Right cardiac atrium (tissue), 5 donors: ENCODE results near the gene C1orf52. TPM values are rescaled to one million over a fixed set of nuclear protein-coding genes. Genes with fewer than 3 reads are reported as not detected.

Source experiments
- ATAC-seq, 2 donors: fragments of 200-7000 bp; cut with Tn5 transposase; one replicate each; pipeline versions ENCODE4 v1.8.0 to v1.9.1; 2020; ENCODE audit warnings: moderate library complexity in 2 of 2, mild to moderate bottlenecking in 1 of 2
- DNase-seq, 3 donors: peaks; one replicate each; pipeline ENCODE4 v3.0.0-alpha.2; 2020
- H3K27ac ChIP-seq: one replicate; pipeline ENCODE4 v1.5.1; 2013; ENCODE audit warnings: mild to moderate bottlenecking, low read length, control low read depth, moderate library complexity
- H3K27me3 ChIP-seq: one replicate; pipeline ENCODE4 v1.6.1; 2013; ENCODE audit not compliant: control insufficient read depth, insufficient read depth
- H3K4me1 ChIP-seq: one replicate; pipeline ENCODE4 v1.6.1; 2013; ENCODE audit warnings: low read length; ENCODE audit not compliant: control insufficient read depth, insufficient read depth
- H3K4me3 ChIP-seq: one replicate; pipeline ENCODE4 v1.5.1; 2013; ENCODE audit warnings: low read length, control low read depth
- H3K9me3 ChIP-seq: one replicate; pipeline ENCODE4 v1.6.1; 2013; ENCODE audit warnings: low read length; ENCODE audit not compliant: control insufficient read depth
- WGBS: extraction: QIAGEN DNeasy Blood & Tissue Kit; methylation state at CpG from one replicate; pipeline ENCODE4 v1.1.7; 2013; 5-methylcytosine and 5-hydroxymethylcytosine counted together
- intact Hi-C, 4 donors: fragments of 100-400 bp; cut with DNase I; formaldehyde crosslinking; loops; one replicate each; pipeline versions ENCODE4 v1.11.0 to v1.14.0; 2022 to 2023
- long read RNA-seq, 4 donors: library from polyadenylated mRNA; unstranded; transcript quantifications; one replicate each; pipeline ENCODE4 v2.0.0, GENCODE V29; 2020 to 2021
- polyA plus RNA-seq: library from polyadenylated mRNA; stranded (reverse); fragments of 200-250 nt; gene quantifications from one replicate; pipeline ENCODE4 v1.2.3, GENCODE V29; 2013
- total RNA-seq, 4 donors: library from RNA; stranded (reverse); fragmentation: NEBNext Ultra II Directional; extraction: Animal tissue kit (Norgen Biotek cat#: 25700); gene quantifications; one replicate each; pipeline ENCODE4 v1.2.1, GENCODE V29; 2021
- donor health status: healthy with polysubstance abuse.
- donor health status: DM: no; HTN: yes; CAD: no.
- donor health status: DM: no; HTN: no; CAD: no.
- donor health status: DM: no; HTN: yes; CAD: no; lungs with severe emphysema.
- donor health status: DM: yes; HTN: yes; CAD: no.

Gene C1orf52
- total RNA-seq: 10 to 100 TPM; 15.8 to 20.1 (median 17.9) TPM
- 15.0 TPM for polyA plus RNA-seq
- long read RNA-seq, donor 1, transcript C1orf52-203 (3 exons, 1,219 nt): major isoform, 31 of 45 reads
- long read RNA-seq, donor 1, transcript C1orf52-201 (4 exons, 3,391 nt): minor isoform, 13 of 45 reads
- long read RNA-seq, donor 1, partial matches to known transcripts: 0 of 45 reads
- long read RNA-seq, donor 1, other reads (novel, unspliced or antisense): 1 of 45 reads
- long read RNA-seq, donor 2, transcript C1orf52-201 (4 exons, 3,391 nt): minor isoform, 7 of 19 reads
- long read RNA-seq, donor 2, transcript C1orf52-203 (3 exons, 1,219 nt): major isoform, 11 of 19 reads
- long read RNA-seq, donor 2, partial matches to known transcripts: 0 of 19 reads
- long read RNA-seq, donor 2, other reads (novel, unspliced or antisense): 1 of 19 reads
- long read RNA-seq, donor 3, transcript C1orf52-203 (3 exons, 1,219 nt): major isoform, 66 of 107 reads
- long read RNA-seq, donor 3, transcript C1orf52-201 (4 exons, 3,391 nt): minor isoform, 35 of 107 reads
- long read RNA-seq, donor 3, partial matches to known transcripts: 3 of 107 reads
- long read RNA-seq, donor 3, other reads (novel, unspliced or antisense): 3 of 107 reads
- long read RNA-seq, donor 4, transcript C1orf52-201 (4 exons, 3,391 nt): major isoform, 9 of 18 reads
- long read RNA-seq, donor 4, transcript C1orf52-203 (3 exons, 1,219 nt): major isoform, 9 of 18 reads
- long read RNA-seq, donor 4, partial matches to known transcripts: 0 of 18 reads
- long read RNA-seq, donor 4, other reads (novel, unspliced or antisense): 0 of 18 reads

DNA sequence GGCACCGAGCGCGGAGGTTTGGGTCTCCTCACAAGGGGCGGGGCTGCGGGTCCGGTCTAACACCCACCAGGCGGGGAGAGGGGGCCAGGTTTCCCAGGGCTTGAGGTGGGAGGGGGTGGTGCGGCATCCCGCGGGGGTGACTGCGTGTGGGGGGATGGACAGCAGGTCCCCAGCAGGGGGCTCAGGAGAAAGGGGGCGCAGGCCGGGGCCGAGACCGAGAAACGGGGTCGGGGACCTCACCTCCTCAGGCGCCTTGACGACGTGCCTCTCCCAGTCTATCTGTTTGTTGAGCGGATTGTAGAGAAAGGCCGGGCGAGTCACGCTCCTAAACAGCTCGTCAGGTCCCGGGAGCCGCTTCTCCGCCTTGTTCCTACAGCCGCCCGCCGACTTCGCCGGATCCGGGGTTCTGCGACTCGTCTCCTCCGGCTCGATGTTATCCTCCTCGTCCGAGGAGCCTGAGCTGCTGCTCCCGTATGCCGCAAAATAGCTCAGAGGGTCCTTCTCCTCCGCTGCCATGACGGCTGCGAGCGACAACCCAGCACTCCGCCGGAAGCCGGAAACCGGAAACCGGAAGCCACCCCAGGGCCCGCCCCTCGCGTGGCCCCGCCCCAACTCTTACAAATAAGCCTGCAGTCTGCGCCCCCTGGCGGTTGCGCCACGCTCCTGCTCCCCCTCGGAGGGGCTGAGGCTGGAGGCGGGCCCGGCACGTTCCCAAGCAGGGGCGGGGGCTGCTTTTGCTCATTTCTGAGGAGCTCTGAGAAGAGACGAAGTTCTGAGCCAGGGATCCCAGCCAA, at the start of gene C1orf52:
TSS of gene C1orf52 (minus strand) at position 545 of the 794 bp plus-strand sequence. CDS start at position 516, 29 bp downstream.
- Histone ChIP-seq H3K4me1 (no peaks in the 10 kb centered on the region), H3K9me3 (no peaks in the 10 kb centered on the region), H3K27ac (peak within 1 kb of the TSS; percentile 89), H3K4me3 (peak within 1 kb of the TSS; percentile 96), H3K27me3 (no peaks in the 10 kb centered on the region)
- ATAC-seq (peak; percentile 97), DNase-seq (peak; percentile 96 to 99 (median 99))
- intact Hi-C loops: loop anchor here (5.0 to 10.0 kb wide), 4 partner anchors 147 to 317 kb away; no protein-coding TSS in a partner anchor
- WGBS: under 1% methylated on average over 65 of the region's 65 CpGs

DNA sequence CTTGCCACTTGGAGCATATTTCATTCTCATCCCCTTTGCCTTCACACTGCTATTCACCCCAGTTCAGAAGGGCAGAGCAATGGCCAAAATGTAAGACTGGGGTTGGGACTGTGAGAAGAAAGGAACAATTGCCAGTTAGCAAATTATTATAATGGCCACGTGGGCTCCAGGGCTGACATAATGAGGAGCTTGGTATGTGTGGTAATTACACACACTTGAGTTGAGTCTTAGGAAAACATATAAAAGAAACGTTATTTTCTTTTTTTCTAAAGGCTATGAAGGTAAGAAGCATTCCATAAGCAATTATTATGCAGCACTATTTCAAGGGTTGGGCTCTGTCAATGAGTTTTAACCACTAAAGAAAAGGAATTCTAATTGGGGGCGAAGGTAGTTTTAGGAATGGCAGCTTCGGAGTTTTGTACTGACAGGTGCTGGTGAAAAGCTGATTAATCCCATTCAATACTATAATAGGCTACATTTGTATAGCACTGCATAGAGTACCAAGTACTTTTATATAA, 49.4 kb upstream of the C1orf52 start:
- DNase-seq (no peak), ATAC-seq (no peak)
- no peak overlapping the region for H3K27ac ChIP-seq
- H3K27me3 ChIP-seq: no peaks in the 10 kb centered on the region
- H3K4me3 ChIP-seq: no peak overlapping the region
- no peaks in the 10 kb centered on the region for H3K9me3 ChIP-seq
- peaks cover 5% of the 10 kb centered on the region for H3K4me1 ChIP-seq
- WGBS: 75% methylated on average over 4 of the region's 4 CpGs
- intact Hi-C loops: loop anchor here (2.0 to 10.0 kb wide), 8 partner anchors 88 to 383 kb away; partner anchors contain the start of gene CCN1 (in 2 of the 4)

DNA sequence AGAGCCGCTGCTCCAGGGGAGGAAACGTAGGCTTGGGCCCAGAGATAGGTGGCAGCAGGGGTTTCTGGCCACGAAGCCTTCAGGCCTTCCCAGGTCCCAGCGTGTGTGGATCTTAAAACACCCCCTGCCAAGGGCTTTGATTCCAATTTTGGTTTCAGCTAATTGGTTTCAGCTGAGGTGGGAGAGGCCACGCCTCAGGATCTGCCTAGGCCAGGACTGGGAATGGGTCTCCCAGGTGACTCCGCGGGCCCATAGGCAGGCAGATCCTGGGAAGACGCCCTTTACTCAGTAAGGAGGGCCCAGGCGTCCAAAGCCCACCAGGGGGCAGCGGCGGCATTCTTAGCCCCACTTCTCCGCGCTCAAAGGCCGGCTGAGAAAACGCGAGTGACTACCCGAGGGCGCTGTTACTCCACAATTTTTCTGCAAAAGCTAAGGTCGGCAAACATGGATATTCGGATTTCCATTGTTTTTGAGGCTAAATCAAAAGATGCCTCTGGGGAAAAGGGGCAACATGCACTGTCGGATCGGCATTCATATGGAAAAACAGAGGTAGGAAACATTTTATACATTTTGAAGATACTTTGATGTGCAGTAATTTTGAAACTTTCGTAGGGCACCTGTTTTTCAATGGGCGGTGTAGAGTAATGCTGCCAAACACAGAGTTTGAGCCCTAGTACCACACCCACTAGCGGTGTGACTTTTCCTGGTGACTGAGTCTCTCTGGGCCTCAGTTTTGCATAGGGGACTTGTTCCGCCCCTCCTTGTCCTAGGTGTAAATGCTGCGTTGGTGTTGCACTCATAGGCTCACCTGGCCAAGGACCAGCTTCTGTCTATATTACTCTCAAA, 48.7 kb upstream of the C1orf52 start:
- 24% methylated on average over 27 of the region's 27 CpGs for WGBS
- intact Hi-C loops: loop anchor here (2.0 to 10.0 kb wide), 8 partner anchors 89 to 384 kb away; partner anchors contain the start of gene CCN1 (in 2 of the 4)
- Histone ChIP-seq H3K4me1 (peaks cover 5% of the 10 kb centered on the region), H3K27ac (no peak overlapping the region), H3K4me3 (no peak overlapping the region), H3K9me3 (no peaks in the 10 kb centered on the region), H3K27me3 (no peaks in the 10 kb centered on the region)
- peak; percentile 88 to 95 (median 95) for DNase-seq
- ATAC-seq: peak; percentile 95 to 97

DNA sequence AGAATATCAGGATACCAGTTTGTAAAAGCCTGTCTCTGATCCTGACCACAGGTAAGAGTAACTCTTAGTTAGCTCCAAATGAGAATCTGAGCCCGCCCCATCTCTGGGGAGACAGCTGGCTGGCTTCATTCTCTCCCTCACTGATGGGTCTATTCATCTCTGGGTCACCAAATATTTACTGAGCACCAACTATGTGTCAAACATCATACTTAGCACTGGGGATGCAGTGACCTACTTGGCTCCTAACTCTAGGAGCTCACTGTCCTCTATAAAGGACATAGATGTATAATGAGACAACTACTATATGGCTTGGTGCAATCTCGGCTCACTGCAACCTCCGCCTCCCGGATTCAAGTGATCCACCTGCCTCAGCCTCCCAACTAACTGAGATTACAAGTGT, 46.8 kb upstream of the C1orf52 start:
- ATAC-seq (no peak), DNase-seq (no peak)
- Histone ChIP-seq H3K4me3 (no peak overlapping the region), H3K4me1 (peaks cover 5% of the 10 kb centered on the region), H3K9me3 (no peaks in the 10 kb centered on the region), H3K27me3 (no peaks in the 10 kb centered on the region), H3K27ac (no peak overlapping the region)
- 97% methylated on average over 4 of the region's 4 CpGs for WGBS
- intact Hi-C loops: loop anchor here (5.0 to 10.0 kb wide), 6 partner anchors 91 to 386 kb away; partner anchors contain the start of gene CCN1 (in 2 of the 4)

DNA sequence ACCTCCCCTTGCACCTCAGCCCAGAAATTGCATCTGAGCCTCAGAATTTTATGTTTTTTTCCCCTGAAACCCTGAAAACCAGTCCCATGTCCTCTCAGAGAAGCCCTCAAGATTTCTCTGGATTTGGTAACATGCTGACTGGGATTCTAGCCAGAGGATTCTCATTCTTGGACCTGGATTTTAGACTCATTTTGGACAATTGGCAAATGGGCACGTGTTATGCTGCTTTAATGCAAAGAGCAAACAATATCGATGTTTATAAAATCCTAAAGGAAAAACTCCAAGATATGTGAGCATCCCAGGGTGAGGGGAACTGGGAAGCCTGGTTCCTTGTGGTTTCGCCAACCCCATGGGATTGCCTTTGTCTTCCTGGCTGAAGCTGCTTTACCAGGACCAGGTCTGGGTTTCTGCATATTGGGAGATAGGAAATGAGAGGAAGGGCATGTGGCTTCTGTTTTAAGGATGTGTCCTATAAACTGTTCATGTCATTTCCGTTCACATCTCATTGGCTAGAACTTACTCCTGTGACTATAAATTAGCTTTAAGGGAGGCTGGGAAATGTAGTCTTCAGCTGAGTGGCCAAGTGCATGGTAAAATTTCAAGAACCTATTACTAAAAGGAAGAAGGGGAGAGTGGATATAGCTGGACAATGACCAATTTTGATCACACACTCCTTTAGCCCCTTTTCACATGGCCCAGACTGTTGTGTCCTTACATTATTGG, 44.1 kb upstream of the C1orf52 start:
- 60% methylated on average over 4 of the region's 4 CpGs for WGBS
- ATAC-seq (no peak), DNase-seq (no peak)
- H3K27me3 ChIP-seq: no peaks in the 10 kb centered on the region
- intact Hi-C loops: loop anchor here in 3 of 4 donors (10.0 kb wide), 2 partner anchors 101 to 281 kb away; partner anchors contain the start of gene CCN1 (in 2 of the 3)
- H3K27ac ChIP-seq: no peak overlapping the region
- no peak overlapping the region for H3K4me3 ChIP-seq
- no peaks in the 10 kb centered on the region for H3K9me3 ChIP-seq
- H3K4me1 ChIP-seq: peaks cover 4% of the 10 kb centered on the region

DNA sequence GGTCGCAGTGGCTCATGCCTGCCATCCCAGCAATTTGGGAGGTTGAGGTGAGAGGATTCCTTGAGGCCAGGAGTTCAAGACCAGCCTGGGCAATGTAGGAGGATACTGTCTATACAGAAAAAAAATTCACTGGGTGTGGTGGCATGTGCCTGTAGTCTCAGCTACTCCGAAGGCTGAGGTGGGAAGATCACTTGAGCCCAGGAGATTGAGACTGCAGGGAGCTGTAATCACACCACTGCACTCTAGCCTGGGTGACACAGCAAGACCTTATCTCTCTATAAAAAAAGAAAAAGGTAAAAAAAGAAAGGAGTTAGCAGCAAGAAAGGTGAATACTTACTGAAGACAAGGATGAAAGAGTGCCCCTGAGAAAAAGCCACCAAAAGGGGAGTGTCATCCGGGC, 40.7 kb upstream of the C1orf52 start:
- Histone ChIP-seq H3K27ac (no peak overlapping the region), H3K27me3 (no peaks in the 10 kb centered on the region), H3K4me3 (no peak overlapping the region), H3K4me1 (peaks cover 2% of the 10 kb centered on the region), H3K9me3 (no peaks in the 10 kb centered on the region)
- DNase-seq (no peak), ATAC-seq (no peak)
- intact Hi-C loops: loop anchor here in 3 of 4 donors (10.0 kb wide), 2 partner anchors 105 to 285 kb away; partner anchors contain the start of gene CCN1 (in 2 of the 3)
- WGBS: 77% methylated on average over 3 of the region's 3 CpGs

DNA sequence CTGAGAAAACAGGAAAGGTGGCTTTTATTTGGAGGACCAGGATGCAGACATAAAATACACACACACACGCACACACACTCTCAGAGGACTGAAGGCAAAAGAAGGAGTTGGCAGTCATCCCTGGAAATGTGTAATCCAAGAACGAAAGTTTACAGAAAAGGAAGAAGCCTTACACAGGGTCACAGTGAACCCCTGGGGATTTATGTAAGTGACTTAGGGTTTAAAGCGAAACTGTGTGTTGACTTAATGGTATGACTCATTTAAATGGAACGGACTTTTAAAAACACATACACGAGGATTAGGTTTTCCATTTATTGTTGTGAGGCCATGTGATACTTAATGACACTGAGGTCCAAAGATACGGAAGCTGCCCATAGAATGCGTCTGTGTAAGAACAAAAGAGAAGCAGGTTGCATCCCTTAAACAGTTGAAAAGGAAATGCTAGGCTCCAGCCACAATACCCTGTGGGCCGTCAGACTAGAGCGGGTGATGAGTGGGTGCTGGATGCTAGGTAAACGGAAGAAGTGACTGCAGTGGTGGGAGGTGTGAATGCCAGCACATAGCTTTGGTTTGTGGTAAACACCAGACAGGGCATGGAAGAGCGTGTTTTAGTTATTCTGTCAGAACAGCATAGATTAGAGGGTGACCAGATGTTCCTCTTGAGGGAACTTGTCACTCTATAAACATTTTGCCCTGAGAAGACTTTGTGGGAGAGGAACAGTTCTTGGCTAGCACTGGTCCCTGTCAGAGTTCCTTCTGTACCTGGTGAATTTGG, 38.6 kb upstream of the C1orf52 start:
- DNase-seq: peak in 1 of 3 donors; percentile 35
- no peak overlapping the region for H3K4me3 ChIP-seq
- ATAC-seq: peak; percentile 90 to 92
- WGBS: 42% methylated on average over 11 of the region's 11 CpGs
- intact Hi-C loops: no loop called here
- no peaks in the 10 kb centered on the region for H3K9me3 ChIP-seq
- peak overlapping the region; percentile 65 for H3K27ac ChIP-seq
- H3K4me1 ChIP-seq: peaks cover 2% of the 10 kb centered on the region
- no peaks in the 10 kb centered on the region for H3K27me3 ChIP-seq

DNA sequence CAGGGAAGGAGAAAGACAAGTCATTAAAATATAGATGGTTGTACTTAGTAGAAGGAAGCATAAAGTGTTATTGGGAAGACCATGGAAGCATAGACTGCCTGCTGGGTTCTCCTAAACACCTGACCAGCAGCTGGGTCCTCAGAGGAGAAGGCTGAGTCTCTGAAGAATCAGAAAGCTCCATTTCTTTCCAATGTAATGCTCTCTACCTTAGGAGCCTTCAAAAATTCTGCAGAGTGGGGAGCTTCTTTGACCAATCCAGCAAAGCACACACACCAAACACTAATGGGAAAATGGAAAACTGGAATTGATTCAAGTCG, 38.0 kb upstream of the C1orf52 start:
- Histone ChIP-seq H3K27ac (no peak overlapping the region), H3K4me3 (no peak overlapping the region), H3K27me3 (no peaks in the 10 kb centered on the region), H3K4me1 (peaks cover 2% of the 10 kb centered on the region), H3K9me3 (no peaks in the 10 kb centered on the region)
- WGBS: 44% methylated on average over 1 of the region's 1 CpG
- ATAC-seq (no peak), DNase-seq (no peak)
- intact Hi-C loops: no loop called here

DNA sequence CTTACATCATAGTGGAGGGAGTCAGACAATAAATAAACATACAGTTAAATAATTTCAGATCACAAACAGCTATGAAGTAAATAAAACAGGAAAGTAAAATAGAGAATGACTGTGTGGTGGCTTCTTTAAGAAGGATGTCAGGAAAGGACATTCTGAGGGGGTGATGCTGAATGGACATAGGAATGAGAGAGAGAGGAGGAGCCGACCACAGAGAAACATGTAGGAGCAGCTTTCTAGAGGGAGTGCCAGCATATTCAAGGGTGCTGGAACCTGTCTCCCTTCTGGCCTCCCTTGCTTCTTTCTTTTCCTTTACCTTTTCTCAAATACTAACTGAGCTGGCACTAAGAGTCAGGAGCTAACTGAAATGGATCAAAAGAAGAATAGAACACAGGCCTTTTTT, 37.5 kb upstream of the C1orf52 start:
- Histone ChIP-seq H3K27ac (no peak overlapping the region), H3K9me3 (no peaks in the 10 kb centered on the region)
- intact Hi-C loops: no loop called here

More for the DNA sequence above, 37.5 kb upstream of the C1orf52 start:
- ATAC-seq (no peak), DNase-seq (no peak)
- WGBS: 56% methylated on average over 1 of the region's 1 CpG
- no peak overlapping the region for H3K4me3 ChIP-seq
- H3K4me1 ChIP-seq: peaks cover 2% of the 10 kb centered on the region
- no peaks in the 10 kb centered on the region for H3K27me3 ChIP-seq
